Measurements from ENCODE around the gene KCNS1. TPM values are rescaled to one million over a fixed set of nuclear protein-coding genes. Genes with fewer than 3 reads are reported as not detected.

The KCNS1 gene
- total and polyA plus RNA-seq, 2 experiments from 2014 or later = 0.37 to 3.2 TPM

GRCh38 chr20:45070932-45071632 lies 29.8 kb downstream of the KCNS1 start:
- H3K9me3 Mint-ChIP-seq = no peaks in the 10 kb centered on the region
- Histone ChIP-seq H3K27ac (ENCODE audit: low read depth) (0 out of 2 replicates have a peak overlapping the region, but pooled peaks have one; percentile 69), H3K27me3 (ENCODE audit: insufficient read depth) (no peaks in the 10 kb centered on the region), H3K9me2 (ENCODE audit: insufficient read depth) (no peaks in the 10 kb centered on the region), H3K4me3 (no peak overlapping the region), H2AFZ (no peak overlapping the region), H3K79me2 (replicated peaks; ENCODE audit: insufficient read depth) (0 out of 2 replicates have a peak, but pooled peaks cover 4% of the 10 kb centered on the region), H3K36me3 (ENCODE audit: insufficient read depth) (no peaks in the 10 kb centered on the region), H3K4me1 (ENCODE audit: insufficient read depth) (peaks cover 4% of the 10 kb centered on the region), H3F3A (replicated peaks; ENCODE audit: low read depth) (no peaks in the 10 kb centered on the region), H3K4me2 (no peak overlapping the region), H4K20me1 (replicated peaks; ENCODE audit: insufficient read depth) (peaks cover 14% of the 10 kb centered on the region)
- peaks cover 4% of the 10 kb centered on the region for H3K4me1 Mint-ChIP-seq
- ATAC-seq (no peak), DNase-seq (ENCODE audit: low spot score) (no peak)
- no peaks in the 10 kb centered on the region for H3K27me3 Mint-ChIP-seq (ENCODE audit: insufficient read depth, low read depth, poor library complexity)
- no peak overlapping the region for H3K4me3 Mint-ChIP-seq
- H3K27ac Mint-ChIP-seq = no peak overlapping the region
- TF ChIP-seq CTCF (conservative IDR thresholded peaks at IDR 0.05; ENCODE audit: low read depth in 2 of 2) (no peak), NANOG (IDR thresholded peaks at IDR 0.05; ENCODE audit: borderline replicate concordance) (no peak), STAT1 (IDR thresholded peaks at IDR 0.05; ENCODE audit: unreplicated experiment) (no peak), CREB1 (CRISPR knock-in tag; IDR thresholded peaks at IDR 0.05; ENCODE audit: low read depth) (no peak), ZNF114 (CRISPR knock-in tag; IDR thresholded peaks at IDR 0.05) (no peak), EZH2 (IDR thresholded peaks at IDR 0.05; ENCODE audit: low read depth, unreplicated experiment) (no peak), ETS1 (IDR thresholded peaks at IDR 0.05) (no peak), JUNB (IDR thresholded peaks at IDR 0.05; ENCODE audit: unreplicated experiment) (no peak), POLR2AphosphoS5 (IDR thresholded peaks at IDR 0.05; ENCODE audit: low read depth) (no peak), ZNF331 (CRISPR knock-in tag; IDR thresholded peaks at IDR 0.05; ENCODE audit: low read depth) (no peak), EZH2phosphoT487 (IDR thresholded peaks at IDR 0.05; ENCODE audit: unreplicated experiment) (no peak)
- TF ChIP-seq, protein P1, sequence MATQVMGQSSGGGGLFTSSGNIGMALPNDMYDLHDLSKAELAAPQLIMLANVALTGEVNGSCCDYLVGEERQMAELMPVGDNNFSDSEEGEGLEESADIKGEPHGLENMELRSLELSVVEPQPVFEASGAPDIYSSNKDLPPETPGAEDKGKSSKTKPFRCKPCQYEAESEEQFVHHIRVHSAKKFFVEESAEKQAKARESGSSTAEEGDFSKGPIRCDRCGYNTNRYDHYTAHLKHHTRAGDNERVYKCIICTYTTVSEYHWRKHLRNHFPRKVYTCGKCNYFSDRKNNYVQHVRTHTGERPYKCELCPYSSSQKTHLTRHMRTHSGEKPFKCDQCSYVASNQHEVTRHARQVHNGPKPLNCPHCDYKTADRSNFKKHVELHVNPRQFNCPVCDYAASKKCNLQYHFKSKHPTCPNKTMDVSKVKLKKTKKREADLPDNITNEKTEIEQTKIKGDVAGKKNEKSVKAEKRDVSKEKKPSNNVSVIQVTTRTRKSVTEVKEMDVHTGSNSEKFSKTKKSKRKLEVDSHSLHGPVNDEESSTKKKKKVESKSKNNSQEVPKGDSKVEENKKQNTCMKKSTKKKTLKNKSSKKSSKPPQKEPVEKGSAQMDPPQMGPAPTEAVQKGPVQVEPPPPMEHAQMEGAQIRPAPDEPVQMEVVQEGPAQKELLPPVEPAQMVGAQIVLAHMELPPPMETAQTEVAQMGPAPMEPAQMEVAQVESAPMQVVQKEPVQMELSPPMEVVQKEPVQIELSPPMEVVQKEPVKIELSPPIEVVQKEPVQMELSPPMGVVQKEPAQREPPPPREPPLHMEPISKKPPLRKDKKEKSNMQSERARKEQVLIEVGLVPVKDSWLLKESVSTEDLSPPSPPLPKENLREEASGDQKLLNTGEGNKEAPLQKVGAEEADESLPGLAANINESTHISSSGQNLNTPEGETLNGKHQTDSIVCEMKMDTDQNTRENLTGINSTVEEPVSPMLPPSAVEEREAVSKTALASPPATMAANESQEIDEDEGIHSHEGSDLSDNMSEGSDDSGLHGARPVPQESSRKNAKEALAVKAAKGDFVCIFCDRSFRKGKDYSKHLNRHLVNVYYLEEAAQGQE (IDR thresholded peaks at IDR 0.05; ENCODE audit: unreplicated experiment) = no peak
- TF ChIP-seq, protein P2, sequence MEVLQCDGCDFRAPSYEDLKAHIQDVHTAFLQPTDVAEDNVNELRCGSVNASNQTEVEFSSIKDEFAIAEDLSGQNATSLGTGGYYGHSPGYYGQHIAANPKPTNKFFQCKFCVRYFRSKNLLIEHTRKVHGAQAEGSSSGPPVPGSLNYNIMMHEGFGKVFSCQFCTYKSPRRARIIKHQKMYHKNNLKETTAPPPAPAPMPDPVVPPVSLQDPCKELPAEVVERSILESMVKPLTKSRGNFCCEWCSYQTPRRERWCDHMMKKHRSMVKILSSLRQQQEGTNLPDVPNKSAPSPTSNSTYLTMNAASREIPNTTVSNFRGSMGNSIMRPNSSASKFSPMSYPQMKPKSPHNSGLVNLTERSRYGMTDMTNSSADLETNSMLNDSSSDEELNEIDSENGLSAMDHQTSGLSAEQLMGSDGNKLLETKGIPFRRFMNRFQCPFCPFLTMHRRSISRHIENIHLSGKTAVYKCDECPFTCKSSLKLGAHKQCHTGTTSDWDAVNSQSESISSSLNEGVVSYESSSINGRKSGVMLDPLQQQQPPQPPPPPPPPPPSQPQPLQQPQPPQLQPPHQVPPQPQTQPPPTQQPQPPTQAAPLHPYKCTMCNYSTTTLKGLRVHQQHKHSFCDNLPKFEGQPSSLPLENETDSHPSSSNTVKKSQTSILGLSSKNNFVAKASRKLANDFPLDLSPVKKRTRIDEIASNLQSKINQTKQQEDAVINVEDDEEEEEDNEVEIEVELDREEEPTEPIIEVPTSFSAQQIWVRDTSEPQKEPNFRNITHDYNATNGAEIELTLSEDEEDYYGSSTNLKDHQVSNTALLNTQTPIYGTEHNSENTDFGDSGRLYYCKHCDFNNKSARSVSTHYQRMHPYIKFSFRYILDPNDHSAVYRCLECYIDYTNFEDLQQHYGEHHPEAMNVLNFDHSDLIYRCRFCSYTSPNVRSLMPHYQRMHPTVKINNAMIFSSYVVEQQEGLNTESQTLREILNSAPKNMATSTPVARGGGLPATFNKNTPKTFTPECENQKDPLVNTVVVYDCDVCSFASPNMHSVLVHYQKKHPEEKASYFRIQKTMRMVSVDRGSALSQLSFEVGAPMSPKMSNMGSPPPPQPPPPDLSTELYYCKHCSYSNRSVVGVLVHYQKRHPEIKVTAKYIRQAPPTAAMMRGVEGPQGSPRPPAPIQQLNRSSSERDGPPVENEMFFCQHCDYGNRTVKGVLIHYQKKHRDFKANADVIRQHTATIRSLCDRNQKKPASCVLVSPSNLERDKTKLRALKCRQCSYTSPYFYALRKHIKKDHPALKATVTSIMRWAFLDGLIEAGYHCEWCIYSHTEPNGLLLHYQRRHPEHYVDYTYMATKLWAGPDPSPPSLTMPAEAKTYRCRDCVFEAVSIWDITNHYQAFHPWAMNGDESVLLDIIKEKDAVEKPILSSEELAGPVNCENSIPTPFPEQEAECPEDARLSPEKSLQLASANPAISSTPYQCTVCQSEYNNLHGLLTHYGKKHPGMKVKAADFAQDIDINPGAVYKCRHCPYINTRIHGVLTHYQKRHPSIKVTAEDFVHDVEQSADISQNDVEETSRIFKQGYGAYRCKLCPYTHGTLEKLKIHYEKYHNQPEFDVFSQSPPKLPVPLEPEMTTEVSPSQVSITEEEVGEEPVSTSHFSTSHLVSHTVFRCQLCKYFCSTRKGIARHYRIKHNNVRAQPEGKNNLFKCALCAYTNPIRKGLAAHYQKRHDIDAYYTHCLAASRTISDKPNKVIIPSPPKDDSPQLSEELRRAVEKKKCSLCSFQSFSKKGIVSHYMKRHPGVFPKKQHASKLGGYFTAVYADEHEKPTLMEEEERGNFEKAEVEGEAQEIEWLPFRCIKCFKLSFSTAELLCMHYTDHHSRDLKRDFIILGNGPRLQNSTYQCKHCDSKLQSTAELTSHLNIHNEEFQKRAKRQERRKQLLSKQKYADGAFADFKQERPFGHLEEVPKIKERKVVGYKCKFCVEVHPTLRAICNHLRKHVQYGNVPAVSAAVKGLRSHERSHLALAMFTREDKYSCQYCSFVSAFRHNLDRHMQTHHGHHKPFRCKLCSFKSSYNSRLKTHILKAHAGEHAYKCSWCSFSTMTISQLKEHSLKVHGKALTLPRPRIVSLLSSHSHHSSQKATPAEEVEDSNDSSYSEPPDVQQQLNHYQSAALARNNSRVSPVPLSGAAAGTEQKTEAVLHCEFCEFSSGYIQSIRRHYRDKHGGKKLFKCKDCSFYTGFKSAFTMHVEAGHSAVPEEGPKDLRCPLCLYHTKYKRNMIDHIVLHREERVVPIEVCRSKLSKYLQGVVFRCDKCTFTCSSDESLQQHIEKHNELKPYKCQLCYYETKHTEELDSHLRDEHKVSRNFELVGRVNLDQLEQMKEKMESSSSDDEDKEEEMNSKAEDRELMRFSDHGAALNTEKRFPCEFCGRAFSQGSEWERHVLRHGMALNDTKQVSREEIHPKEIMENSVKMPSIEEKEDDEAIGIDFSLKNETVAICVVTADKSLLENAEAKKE (CRISPR knock-in tag; IDR thresholded peaks at IDR 0.05) = no peak
- H3K36me3 Mint-ChIP-seq (ENCODE audit: low read depth) = peaks cover 4% of the 10 kb centered on the region; the same call in 2 of the 3 replicates

Data from GM23338 (cell line).